HG03520 (cell line): Measurements from ENCODE around the gene SEPSECS.

ENCODE experiments used
- ATAC-seq: cut with Tn5 transposase; IDR thresholded peaks from one replicate; pipeline ENCODE4 v1.9.1; 2021; ENCODE audit warnings: mild to moderate bottlenecking, moderate library complexity; ENCODE audit not compliant: unreplicated experiment

SEPSECS gene

DNA sequence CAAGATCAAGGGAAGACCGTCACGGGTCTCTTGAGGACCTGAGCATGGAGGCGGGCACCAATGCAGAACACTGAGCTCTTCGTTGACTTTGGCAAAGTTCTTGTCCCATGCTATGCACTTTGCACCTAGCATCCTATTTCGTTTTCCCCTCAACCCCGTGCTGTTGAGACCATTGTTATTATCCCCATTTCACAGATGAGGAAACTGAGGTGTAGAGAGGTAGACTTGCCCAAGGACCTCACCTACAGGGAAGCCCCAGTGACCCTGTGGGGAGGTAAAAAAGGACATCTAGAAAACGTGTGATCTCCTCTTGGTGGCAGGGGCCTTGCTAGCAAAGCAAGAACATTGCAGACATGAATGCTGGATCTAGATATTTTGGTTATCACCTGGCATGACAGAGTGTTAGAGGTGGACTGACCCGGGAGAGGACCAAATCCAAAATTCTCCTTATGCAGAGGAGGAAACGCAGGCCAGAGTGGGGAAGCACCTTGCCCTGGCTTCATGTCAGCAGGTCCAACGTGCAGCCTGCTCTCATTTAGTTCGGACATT, 48.5 kb downstream of the SEPSECS start:
- no peak for ATAC-seq

DNA sequence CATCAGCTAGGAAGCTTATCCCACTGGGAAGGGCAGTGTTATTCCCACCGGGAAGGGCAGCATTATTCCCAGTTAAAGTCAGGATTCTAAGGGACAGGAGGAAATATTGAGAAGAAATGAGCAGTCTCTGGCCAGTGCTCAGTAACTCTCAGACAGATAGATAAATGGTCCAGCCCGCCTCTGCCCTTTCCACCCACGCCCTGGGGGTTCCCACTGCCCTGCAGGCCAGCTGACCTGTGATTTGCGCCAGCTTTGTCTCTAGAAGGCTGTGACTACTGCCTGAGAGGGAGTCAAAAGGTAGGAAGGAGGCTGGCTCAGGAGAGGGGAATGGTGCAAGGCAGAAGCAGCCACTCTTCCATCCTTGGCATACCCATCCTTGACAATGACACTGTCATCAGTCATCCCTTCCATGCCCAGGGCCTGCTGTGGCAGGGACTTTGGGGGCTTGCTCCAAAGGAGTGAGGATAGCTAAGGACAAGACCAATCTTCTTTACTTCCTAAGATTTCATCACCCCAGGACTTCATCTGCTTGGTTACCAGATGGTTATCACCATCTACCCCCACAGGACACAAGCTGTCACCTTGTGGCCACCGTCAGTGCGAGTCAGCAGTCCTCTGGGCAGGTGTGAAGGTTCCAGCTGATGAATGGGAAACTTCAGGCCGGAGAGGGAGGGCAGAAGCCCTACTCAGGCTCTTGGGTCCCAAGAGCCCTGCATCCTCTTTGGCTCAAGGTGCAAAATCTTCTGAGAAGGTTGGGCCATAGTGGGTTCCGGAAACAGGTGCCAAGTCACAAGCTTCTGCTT, 49.5 kb downstream of the SEPSECS start:
- ATAC-seq, result no peak

DNA sequence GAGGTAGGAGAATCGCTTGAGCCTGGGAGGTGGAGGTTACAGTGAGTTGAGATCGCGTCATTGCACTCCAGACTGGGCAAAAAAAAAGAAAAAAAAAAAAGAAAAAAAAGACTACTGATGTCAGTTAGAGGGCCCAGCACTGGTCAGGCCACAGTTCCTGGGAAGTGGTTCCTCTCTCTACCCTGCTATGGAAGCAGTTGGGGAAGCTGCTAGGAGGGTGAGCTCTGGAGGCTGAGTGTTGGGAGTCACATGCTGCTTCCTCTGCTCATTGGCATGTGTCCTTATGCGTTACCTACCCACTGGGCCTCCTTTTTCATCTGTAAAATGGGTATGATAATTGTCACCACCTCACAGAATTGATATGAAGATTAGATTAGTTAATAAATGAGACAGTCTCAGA, 50.7 kb downstream of the SEPSECS start:
- no peak for ATAC-seq

DNA sequence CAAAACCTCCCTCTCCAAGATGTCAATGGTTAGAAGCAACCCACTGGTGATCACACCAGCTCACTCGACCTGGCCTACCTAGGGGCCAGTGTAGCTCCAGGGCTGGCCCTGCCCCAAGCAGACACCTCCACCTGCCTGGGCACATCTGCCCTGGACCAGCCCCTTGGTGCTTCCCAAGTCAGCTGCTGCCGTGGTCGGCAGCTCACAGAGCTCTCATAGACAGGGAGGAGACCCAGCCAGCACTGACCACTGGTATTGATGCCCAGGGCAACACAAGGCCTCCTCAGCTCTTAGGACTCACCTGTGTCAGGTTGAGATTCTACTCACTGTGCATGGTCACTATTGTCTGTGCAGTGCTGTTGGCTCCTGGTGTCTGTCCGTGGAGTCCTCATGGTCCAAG, 51.7 kb downstream of the SEPSECS start:
- no peak for ATAC-seq

DNA sequence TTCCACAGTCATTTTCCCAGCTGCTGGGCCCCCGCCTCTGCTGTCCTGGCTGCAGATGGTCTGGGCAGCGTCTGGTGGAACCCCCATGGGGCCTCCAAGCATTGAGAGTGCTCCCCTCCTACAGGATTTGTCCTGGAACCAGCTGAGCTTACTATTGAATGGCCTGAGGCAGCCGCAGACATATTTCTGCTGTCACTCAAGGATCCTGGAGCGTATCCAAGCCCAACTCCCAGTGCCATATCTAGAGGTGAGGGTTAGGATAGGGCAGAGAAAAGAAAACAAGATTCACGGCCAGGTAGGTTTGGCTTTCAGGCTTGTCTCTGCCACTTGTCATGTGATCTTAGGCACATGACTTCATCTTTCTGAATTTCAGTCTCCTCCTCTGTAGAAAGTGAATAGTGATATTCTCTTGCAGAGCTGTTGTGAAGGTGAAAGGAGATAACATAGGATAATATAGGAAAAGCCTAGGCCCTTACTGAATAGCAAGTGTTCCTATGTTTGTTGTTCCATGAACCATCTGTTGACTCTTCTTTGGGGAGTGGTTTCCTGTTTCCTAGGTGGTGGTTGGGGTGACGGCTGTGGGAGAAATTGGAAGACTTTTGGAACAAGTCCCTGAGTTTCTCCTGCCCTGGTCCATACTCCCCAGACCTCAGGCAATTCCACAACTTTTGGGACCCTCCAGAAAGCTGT, 52.3 kb downstream of the SEPSECS start:
- ATAC-seq, result no peak

DNA sequence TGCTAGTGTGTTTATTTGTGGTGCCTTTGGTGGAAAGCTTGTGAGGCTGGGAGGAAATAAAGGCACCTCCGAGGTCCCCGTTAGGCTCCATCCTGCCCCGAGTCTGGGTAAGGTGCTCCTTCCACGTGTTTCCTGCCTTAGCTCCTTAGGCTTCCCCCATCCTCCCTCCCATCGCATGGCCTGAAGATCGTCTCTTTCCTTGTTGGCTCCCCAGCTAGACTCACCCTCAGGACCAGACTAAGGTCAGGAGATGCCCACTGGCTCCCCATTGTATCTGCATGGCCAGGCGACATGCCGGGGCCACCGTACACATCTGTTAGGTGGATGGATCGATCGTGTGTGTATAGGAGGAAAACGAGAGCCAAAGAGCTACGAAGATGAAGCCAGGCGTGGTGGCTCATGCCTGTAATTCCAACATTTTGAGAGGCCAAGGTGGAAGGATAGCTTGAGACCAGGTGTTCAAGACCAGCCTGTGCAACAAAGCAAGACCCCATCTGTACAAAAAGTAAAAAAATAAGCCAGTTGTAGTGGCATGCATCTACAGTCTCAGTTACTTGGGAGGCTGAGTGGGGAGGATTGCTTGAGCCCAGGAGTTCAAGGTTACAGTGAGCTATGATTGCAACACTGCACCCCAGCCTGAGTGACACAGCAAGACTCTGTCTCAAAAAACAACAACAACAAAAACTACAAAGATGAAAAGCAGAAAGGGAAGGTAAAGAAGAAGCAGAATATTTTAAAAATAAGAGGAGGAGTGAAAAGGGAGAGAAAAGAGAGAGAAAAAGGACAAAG, 53.7 kb downstream of the SEPSECS start:
- ATAC-seq, result no peak

DNA sequence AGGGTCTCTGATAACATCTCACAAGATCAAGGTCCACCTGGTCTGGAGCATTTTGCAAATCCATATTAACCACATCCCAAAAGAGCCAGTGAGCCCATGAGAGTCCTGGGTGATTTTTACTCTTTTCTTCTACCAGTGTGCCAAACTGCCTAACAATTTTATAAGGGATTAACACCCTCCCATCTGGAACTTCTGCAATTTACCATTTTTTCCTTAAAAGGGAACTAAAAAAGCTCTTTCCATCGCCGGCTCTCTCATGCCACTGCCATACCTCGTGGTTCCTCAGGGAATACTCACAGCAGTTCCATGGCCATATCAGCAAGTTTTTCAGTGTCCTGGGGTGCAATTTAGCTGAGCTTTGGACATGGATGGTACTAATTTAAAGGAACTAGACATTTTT, 55.7 kb downstream of the SEPSECS start:
- ATAC-seq, result no peak

DNA sequence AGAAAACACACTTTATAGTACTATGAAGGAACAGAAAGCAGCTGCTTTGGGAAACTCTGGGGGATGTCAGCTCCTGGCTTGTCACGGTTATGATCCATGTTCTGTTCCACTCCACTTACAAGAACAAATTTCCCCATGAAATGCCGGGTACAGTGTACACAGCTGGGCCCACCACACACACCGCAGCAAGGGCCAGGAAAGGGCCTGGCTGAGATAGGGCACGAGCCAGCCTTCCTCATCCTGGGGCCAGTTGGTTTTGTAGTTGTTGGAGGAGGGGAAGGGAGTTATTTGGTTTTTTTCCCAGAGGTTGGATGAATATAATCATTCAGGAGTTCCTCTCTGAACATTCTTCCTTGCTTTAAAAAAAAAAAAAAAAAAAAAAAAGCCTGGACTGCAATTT, 56.8 kb downstream of the SEPSECS start:
- ATAC-seq, result no peak

DNA sequence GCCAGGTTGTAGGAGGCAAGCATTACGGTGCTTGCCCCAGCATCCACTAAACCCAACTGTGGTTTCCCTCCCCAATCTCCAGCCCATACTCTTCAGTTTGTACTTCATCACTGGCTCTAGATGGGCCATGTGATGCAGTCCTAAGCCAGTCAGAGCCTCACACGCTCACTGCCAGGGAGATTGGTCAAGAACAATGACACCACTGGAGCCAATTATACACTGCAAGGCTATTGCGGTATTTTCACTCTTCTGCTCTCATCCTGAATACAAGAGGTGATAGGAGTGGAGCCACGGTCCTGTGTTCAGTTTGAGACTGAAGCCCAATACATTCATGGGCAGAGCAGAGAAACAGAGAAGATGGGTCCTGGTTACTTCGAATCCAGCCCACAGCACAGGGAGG, 58.4 kb downstream of the SEPSECS start:
- no peak for ATAC-seq

DNA sequence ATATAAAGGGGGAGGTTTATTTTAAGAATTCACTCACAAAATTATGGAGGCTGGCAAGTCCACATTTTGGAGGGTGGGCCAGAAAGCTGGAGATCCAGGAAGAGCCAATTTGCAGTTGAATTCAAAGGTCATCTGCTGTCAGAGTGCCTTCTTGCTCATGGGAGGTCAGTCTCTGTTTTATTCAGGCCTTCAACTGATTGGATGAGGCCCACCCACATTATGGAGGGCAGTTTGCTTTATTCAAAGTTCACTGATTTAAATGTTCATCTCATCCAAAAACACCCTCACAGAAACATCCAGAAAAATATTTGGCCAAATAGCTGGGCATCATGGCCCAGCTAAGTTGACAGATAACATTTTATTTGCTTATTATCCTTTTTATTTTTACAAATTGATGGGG, 59.5 kb downstream of the SEPSECS start:
- ATAC-seq, result no peak

DNA sequence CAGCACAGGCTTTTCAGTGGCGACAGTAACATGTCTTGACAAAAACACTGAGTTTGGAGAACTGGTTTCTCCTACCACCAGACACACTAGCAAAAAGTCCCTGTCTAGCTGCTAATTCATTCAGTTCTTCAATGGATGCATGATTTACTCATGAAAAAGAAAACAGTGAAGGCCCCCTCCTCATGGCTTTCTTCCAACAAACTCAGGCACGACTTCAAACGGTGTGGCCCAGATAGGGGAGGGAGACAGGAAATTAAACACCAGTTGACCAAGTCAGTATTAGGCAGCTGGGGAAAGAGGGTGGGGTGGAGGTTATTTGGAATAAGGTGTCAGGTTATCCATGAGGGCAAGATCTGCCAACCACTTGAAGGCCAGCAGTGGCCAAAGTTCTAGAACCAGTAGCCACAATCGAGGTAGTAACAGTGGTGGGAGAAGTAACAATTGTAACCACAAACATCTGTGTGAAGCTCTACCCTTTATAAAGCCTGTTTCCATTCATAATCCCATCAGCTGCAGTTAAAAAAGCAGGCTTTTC, 60.2 kb downstream of the SEPSECS start:
- ATAC-seq, result no peak

DNA sequence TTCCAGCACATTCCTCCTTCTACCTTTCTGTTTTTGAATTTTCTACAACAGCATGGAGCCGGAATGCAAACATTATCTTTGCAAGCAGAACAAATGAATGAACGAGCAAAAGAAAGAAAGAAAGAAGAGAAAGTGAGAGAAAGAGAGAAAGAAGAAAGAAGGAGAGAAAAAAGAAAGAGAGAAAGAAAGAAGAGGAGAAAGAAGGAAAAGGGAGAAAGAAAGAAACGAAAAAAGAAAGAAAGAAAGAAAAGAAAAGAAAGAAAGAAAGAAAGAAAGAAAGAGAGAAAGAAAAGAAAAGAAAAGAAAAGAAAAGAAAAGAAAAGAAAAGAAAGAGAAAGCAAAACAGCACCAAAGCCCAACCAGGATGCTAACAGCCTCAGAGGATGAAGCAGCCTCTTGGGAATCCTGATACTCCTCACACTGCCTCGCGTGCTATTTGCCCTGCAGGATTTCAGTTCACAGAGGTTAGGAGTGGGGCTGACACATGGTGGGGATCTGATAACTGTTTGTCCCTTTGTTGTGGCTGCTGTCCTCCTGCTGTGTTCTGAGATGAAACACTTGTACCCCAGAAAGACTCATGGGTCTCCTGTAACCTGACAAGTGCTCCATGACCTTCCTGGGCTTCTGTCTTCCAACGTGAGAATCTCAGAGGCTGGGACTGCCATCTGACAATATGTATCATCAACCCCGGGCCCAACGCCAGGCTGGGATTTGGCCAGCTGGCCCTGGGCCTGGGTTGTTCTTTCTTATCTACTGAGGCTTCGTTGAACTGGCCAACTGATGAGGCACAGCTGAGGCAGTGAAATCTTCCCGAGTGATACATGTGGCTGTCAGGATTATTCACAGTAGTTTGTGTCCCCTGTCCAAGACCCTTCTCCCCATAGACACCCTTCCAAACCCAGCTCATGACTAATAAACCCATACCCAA, 61.0 kb downstream of the SEPSECS start:
- ATAC-seq, result no peak

DNA sequence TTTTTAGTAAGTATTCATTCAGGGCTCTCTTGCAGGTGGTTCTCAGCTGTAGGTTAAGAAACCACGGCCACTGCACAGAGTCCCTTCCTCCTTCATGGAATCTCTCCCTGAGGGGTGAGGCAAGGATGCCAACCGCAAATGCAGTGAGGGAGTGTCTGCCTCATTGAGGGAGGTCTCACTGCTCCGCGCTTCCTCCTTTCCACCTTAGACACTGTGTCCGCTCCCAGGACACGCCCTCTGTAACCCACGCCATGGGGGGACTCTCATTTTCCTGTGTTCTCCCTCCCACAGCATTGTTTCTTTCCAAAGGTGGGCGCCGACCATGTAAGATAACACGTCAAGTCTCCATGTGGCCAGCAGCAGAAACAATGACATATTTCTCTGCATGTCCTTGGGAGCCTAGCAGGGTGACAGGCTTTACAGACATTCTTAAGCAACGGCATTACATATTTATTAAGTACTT, 63.2 kb downstream of the SEPSECS start:
- ATAC-seq, result no peak

DNA sequence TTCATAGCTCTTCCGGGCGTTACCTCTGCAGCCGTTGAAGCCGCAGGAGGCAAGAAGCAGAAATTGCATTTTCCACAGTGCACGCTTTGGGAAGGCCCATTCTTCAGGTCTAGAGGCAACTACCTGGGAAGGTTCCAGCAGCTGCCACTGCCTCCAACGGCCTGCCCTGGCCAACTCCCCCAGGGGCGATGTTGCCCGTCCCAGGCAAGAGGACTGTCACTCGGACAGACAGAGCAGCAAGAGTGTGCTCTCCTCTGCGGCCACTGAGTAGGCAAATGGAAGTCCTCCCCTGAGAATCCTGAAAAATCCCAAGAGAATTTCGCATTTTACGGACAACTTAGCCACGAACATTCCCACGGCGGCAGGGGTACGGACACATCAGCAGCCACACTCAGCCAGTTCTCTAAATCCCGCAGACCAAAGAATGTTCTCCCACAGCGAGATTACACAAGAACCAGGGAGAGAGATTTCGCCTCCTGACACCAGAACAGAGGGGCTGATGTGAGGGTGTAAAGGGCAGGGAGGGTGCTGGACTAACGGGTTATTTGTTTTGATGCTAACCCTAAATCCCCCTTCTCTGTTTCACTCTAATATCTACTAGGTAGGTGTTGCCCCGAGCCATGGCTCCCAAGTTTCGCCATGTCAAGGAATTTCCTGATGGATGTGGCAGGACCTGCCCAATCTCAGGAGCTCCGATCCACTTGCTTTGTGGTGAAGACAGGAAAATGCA, 63.8 kb downstream of the SEPSECS start:
- no peak for ATAC-seq

DNA sequence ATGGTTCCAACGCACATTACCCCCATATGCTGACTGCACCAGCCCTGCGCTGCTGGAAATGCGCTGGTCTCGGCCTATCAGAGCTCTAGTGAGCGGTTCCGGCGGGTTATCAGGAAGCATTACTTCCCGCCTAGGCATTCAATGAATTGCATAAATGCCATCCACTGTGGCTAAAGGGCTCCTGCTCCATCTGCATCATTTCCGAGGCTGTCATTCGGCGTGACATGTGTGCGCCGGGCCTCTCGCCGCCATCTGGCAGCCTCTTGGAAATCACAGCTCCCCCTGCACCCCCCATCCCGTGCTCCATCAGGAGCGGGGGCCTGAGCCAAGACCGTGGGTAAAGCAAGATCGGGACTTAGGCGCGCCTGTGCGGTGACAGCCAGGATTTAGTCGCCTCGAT, 64.4 kb downstream of the SEPSECS start:
- no peak for ATAC-seq

DNA sequence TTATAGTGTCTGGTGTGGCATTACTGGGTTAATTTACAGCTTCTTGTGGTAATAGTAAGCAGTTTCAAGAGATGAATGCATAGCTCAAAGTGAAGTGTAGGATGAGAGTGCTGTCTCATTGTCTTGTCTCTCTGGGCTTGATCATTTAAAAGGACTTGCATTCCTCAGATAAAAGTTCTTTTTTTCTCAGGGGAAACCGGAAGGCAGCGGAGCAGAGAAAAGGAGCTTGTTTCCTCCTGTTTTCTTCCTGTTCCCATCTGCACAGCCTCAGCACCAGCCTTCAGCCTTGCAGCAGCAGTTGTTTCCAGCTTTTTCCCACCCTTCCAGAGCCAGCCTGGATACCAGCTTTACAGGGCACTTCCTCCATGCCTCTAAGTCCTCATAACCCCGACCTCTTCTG, 68.1 kb downstream of the SEPSECS start:
- ATAC-seq, result no peak

DNA sequence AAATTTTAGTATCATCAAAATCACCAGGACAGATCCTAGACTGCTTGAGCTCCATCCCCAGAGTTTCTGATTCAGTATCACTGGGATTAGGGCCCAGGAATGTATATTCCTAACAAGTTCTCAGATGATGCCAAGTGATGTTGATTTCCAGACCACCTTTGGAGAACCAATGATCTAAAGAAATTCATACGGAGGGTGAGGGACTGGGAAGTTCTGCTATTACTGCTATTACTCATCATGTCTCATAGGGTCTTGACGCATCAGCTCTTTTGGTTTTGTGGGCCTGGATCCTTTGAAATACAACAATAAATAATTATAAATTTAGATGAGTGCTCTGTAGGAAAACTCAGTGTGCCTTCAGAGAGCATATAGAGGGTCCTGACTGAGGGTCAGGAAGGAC, 69.7 kb downstream of the SEPSECS start:
- ATAC-seq, result no peak

DNA sequence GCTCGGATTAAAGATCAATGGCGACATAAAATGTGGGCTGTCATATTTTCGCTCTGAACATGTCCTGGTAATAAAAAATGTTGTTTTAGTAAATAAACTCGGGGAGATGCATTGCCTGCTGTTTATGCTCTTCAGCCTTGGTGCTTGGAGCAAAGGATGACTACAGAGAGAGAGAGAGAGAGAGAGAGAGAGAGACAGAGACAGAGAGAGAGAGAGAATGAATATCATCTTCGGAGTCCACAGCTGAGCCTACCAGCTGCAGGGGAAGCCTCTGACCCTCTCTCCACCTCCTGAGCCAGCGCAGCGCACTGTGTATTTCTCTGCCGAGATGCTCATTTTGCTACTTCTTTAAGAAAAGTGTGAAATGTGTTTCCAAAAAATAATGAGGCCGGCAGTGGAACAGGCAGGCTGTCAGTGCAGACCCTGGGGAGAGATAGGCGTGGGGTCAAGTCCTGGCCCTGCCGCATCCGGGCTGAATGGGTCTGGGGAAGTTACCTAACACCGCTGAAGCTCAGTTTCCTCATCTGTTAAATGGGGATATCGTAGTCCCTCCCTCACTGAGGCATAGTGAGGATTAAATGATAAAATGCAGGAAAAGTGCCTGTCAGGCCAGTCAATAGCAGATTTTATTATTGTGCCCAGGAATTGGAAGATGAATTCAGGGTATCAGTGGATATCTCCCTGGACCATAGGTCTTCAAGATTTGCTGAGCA, 71.0 kb downstream of the SEPSECS start:
- no peak for ATAC-seq
